Common myeloid progenitor, CD34-positive (primary cell): Measurements from ENCODE around the gene FKBP11.
A peak's percentile ranks its signal among the peaks of the same experiment; 100 is the strongest.

Experiments used
- CTCF ChIA-PET: fragments of 350-600 bp; sonication (Branson Sonifier 250); formaldehyde crosslinking; loops from one replicate; lab custom pipeline; 2021; ENCODE audit warnings: antibody characterized with exemption; lab: Charles Lee
- POLR2A ChIA-PET: fragments of 350-600 bp; sonication (Branson Sonifier 250); formaldehyde crosslinking; loops from one replicate; lab custom pipeline; 2021; ENCODE audit warnings: antibody characterized with exemption; lab: Charles Lee
- DNase-seq, 3 donors: peaks; one replicate each; pipeline versions ENCODE4 v3.0.0 to v3.0.0-alpha.2; 2013
- H3K27ac ChIP-seq, 2 experiments: 1 replicate in 1 of 2; 2 replicates in 1 of 2; pipeline ENCODE4 v1.7.0; 2013; ENCODE audit warnings: inconsistent platforms in 2 of 2, low read length in 2 of 2, mild to moderate bottlenecking in 2 of 2, low read depth in 1 of 2, moderate library complexity in 1 of 2; ENCODE audit not compliant: severe bottlenecking in 2 of 2, insufficient read depth in 1 of 2, poor library complexity in 1 of 2
- H3K27me3 ChIP-seq, 5 experiments: replicated peaks in 2 of 5; 1 replicate in 3 of 5; 2 replicates in 2 of 5; pipeline versions ENCODE4 v1.6.1 to v1.7.0; 2013; ENCODE audit warnings: low read length in 4 of 5, mild to moderate bottlenecking in 2 of 5, moderate library complexity in 2 of 5, inconsistent platforms in 1 of 5; ENCODE audit not compliant: insufficient read depth in 5 of 5, control insufficient read depth in 4 of 5
- H3K36me3 ChIP-seq, 4 experiments: 1 replicate in 2 of 4; 2 replicates in 2 of 4; pipeline versions ENCODE4 v1.6.1 to v1.7.0; 2013; ENCODE audit warnings: low read length in 3 of 4, control low read depth in 1 of 4, mild to moderate bottlenecking in 1 of 4; ENCODE audit not compliant: control insufficient read depth in 4 of 4, insufficient read depth in 4 of 4
- H3K4me1 ChIP-seq, 4 experiments: 1 replicate in 3 of 4; 2 replicates in 1 of 4; pipeline versions ENCODE4 v1.6.1 to v1.7.1; 2013; ENCODE audit warnings: low read length in 3 of 4, mild to moderate bottlenecking in 3 of 4, control low read depth in 1 of 4, inconsistent platforms in 1 of 4, moderate library complexity in 1 of 4; ENCODE audit not compliant: control insufficient read depth in 4 of 4, insufficient read depth in 4 of 4; ENCODE audit errors: control extremely low read depth in 1 of 4
- H3K4me3 ChIP-seq, 7 experiments: 1 replicate in 4 of 7; 2 replicates in 3 of 7; pipeline versions ENCODE4 v1.5.1 to v1.7.0; 2013; ENCODE audit warnings: mild to moderate bottlenecking in 7 of 7, low read length in 6 of 7, moderate library complexity in 6 of 7, inconsistent platforms in 2 of 7, low read depth in 2 of 7, control low read depth in 1 of 7; ENCODE audit not compliant: insufficient read depth in 4 of 7, control insufficient read depth in 1 of 7; ENCODE audit errors: extremely low read depth in 1 of 7
- H3K9me3 ChIP-seq, 5 experiments: 1 replicate in 4 of 5; 2 replicates in 1 of 5; pipeline versions ENCODE4 v1.6.1 to v1.7.1; 2013; ENCODE audit warnings: low read length in 4 of 5, mild to moderate bottlenecking in 2 of 5, inconsistent platforms in 1 of 5, low read depth in 1 of 5, moderate library complexity in 1 of 5; ENCODE audit not compliant: control insufficient read depth in 4 of 5, insufficient read depth in 2 of 5; ENCODE audit errors: control extremely low read depth in 1 of 5
- WGBS: methylation state at CpG from one replicate; pipeline ENCODE4 v1.1.5; 2013; ENCODE audit not compliant: insufficient coverage; 5-methylcytosine and 5-hydroxymethylcytosine counted together

Gene FKBP11

DNA sequence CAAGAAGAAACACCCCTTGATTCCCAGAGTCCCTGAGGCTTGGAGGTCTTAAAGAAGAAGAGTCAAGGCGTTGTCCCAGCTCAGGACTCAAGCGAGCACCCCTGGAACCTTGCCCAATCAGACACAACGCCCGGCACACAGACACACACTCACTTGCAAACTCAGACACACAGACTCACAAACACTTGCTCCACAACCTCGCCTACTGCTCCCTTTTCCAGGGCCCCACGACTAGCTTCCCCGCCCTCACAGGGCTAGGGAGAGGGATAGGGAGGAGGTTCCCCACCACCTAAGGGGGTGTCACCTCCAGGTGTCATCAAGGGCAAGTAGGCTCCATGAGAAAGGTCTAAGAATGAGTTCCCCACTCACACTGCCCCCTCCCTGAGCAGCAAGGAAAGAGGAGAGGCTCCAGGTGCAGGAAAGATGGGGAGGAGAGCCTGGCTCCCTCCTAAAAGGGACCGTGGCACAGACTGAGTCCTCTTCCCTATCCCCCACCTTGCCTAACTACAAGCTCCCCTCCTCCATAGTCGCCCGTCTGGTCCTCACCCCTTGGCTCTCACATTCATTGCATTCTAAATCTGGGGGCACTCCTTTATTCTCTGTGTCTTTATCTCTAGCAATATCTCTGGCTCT is 45.5 kb upstream of the FKBP11 start:
- POLR2A ChIA-PET = interaction anchor here (1.3 kb wide), 1 partner anchor 27 kb away, joined by 4 read pairs; no protein-coding TSS in a partner anchor
- CTCF ChIA-PET = interaction anchor here (1.9 to 75.7 kb wide), 3 partner anchors 20 to 118 kb away, joined by 5 to 1637 read pairs (median 578); partner anchors contain the start of genes ARF3, DDN, FKBP11 and WNT1

GRCh38 chr12:48969833-48970701 is 44.8 kb upstream of the FKBP11 start:
- Histone ChIP-seq H3K4me3 (peak overlapping the region in 3 of 7 experiments; percentile 8 to 50 (median 50)), H3K27ac (no peak overlapping the region), H3K27me3 (peaks cover 0 to 66% (median 41%) of the 10 kb centered on the region in 5 experiments), H3K4me1 (peaks cover 0 to 56% (median 41%) of the 10 kb centered on the region in 4 experiments), H3K9me3 (no peaks in the 10 kb centered on the region), H3K36me3 (no peaks in the 10 kb centered on the region)
- peak in 2 of 3 donors; percentile 47 to 60 for DNase-seq
- ChIA-PET POLR2A (interaction anchor here (1.3 to 1.4 kb wide), 2 partner anchors 13 to 26 kb away, joined by 4 to 8 read pairs; partner anchors contain the start of gene ARF3), CTCF (interaction anchor here (1.2 to 75.7 kb wide), 4 partner anchors 21 to 117 kb away, joined by 3 to 1637 read pairs (median 292); partner anchors contain the start of genes ARF3, DDN, FKBP11 and WNT1)
- 7% methylated on average over 59 of the region's 77 CpGs for WGBS

More for the DNA sequence above, 45.5 kb upstream of the FKBP11 start:
- Histone ChIP-seq H3K4me3 (peak overlapping the region in 4 of 7 experiments; percentile 53 to 58 (median 54)), H3K27ac (no peak overlapping the region), H3K36me3 (no peaks in the 10 kb centered on the region), H3K4me1 (peaks cover 0 to 56% (median 41%) of the 10 kb centered on the region in 4 experiments), H3K9me3 (no peaks in the 10 kb centered on the region), H3K27me3 (peaks cover 0 to 73% (median 41%) of the 10 kb centered on the region in 5 experiments)
- no peak for DNase-seq
- 22% methylated on average over 5 of the region's 10 CpGs for WGBS

DNA sequence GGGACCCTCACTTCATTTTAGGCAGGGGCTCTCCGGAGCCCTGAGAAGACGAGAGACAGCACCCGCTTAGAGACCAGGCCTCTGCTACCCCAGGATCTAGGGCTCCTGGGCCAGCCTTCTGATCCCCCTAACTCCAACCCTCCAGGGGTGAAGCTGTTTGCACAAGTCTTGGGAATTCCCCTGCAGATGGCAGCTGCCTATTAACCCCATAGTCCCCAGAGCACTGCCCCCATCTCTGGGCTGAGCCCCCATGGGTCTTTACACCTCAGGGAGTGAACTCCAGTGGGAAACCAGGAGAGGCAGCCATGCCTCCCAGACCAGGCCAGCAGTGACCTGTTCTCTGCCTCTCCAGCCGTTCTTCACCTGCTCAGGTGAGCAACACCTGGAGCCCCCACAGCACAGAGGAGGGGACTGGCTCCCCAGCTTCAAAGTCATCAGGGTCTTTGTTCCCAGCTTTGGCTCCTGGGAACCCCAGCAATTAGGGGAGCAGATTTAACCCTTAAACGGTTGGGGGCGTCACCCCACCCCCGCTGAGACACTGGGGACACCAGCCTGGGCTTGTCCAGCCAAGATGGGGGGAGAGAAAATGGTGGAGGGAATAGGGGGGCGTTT is 44.0 kb upstream of the FKBP11 start:
- peak in 1 of 3 donors; percentile 30 for DNase-seq
- POLR2A ChIA-PET = interaction anchor here (1.3 to 1.4 kb wide), 2 partner anchors 12 to 25 kb away, joined by 4 to 8 read pairs; partner anchors contain the start of gene ARF3
- Histone ChIP-seq H3K36me3 (no peaks in the 10 kb centered on the region), H3K9me3 (no peaks in the 10 kb centered on the region), H3K27ac (no peak overlapping the region), H3K4me3 (no peak overlapping the region), H3K4me1 (peaks cover 0 to 55% (median 41%) of the 10 kb centered on the region in 4 experiments), H3K27me3 (peaks cover 0 to 58% (median 37%) of the 10 kb centered on the region in 5 experiments)
- CTCF ChIA-PET = interaction anchor here (1.2 to 75.7 kb wide), 4 partner anchors 21 to 80 kb away, joined by 3 to 1637 read pairs (median 290); partner anchors contain the start of genes ARF3, DDN, FKBP11 and WNT1
- 60% methylated on average over 5 of the region's 8 CpGs for whole genome bisulfite sequencing

- WGBS = 95% methylated on average over 3 of the region's 3 CpGs
- Histone ChIP-seq H3K27ac (no peak overlapping the region), H3K27me3 (peaks cover 0 to 50% (median 34%) of the 10 kb centered on the region in 5 experiments), H3K4me1 (peaks cover 0 to 48% (median 39%) of the 10 kb centered on the region in 4 experiments), H3K9me3 (no peaks in the 10 kb centered on the region), H3K4me3 (no peak overlapping the region), H3K36me3 (no peaks in the 10 kb centered on the region)
- CTCF ChIA-PET = interaction anchor here (1.2 to 75.7 kb wide), 5 partner anchors 22 to 79 kb away, joined by 3 to 1637 read pairs (median 4); partner anchors contain the start of genes ARF3, DDN, FKBP11 and WNT1
- POLR2A ChIA-PET = no interaction called here
- DNase-seq = no peak
Measured at GRCh38 chr12:48968467-48968866, 43.2 kb upstream of the FKBP11 start.

GRCh38 chr12:48967991-48968390 is 42.7 kb upstream of the FKBP11 start:
- peaks cover 0 to 43% (median 38%) of the 10 kb centered on the region in 4 experiments for H3K4me1 ChIP-seq
- no peaks in the 10 kb centered on the region for H3K9me3 ChIP-seq
- CTCF ChIA-PET = interaction anchor here (0.8 to 75.7 kb wide), 5 partner anchors 23 to 78 kb away, joined by 3 to 1637 read pairs (median 4); partner anchors contain the start of genes ARF3, DDN, FKBP11 and WNT1
- no peak overlapping the region for H3K4me3 ChIP-seq
- no peak for DNase-seq
- no peaks in the 10 kb centered on the region for H3K36me3 ChIP-seq
- POLR2A ChIA-PET = no interaction called here
- peaks cover 0 to 45% (median 30%) of the 10 kb centered on the region in 5 experiments for H3K27me3 ChIP-seq
- 82% methylated on average over 2 of the region's 7 CpGs for WGBS
- H3K27ac ChIP-seq = no peak overlapping the region
